Mesodermal cell (in vitro differentiated cells): ENCODE data around the gene KIAA1549.
"Not testable (repeated sequence)": the region's sequence is repeated elsewhere in the genome, so short reads cannot be mapped to it uniquely, and the experiment has no call there.

ENCODE experiments used
- H3K27ac ChIP-seq: 2 replicates; pipeline ENCODE4 v1.7.0; 2013; ENCODE audit warnings: mild to moderate bottlenecking, low read depth, low read length, moderate library complexity; ENCODE audit not compliant: severe bottlenecking
- H3K36me3 ChIP-seq: 2 replicates; pipeline ENCODE4 v1.7.1; 2013; ENCODE audit warnings: mild to moderate bottlenecking, low read length, moderate library complexity; ENCODE audit not compliant: control insufficient read depth, insufficient read depth
- H3K4me1 ChIP-seq: one replicate; pipeline ENCODE4 v1.7.1; 2013; ENCODE audit warnings: mild to moderate bottlenecking, low read length; ENCODE audit not compliant: insufficient read depth, control insufficient read depth, poor library complexity, severe bottlenecking
- H3K4me3 ChIP-seq: 2 replicates; pipeline ENCODE4 v1.7.0; 2013; ENCODE audit warnings: low read length, control low read depth, mild to moderate bottlenecking; ENCODE audit not compliant: insufficient read depth, poor library complexity, severe bottlenecking; ENCODE audit errors: extremely low read depth
- H3K9me3 ChIP-seq: 2 replicates; pipeline ENCODE4 v1.7.1; 2013; ENCODE audit warnings: mild to moderate bottlenecking, low read length, moderate library complexity; ENCODE audit not compliant: control insufficient read depth
- whole genome bisulfite sequencing, 2 experiments: methylation state at CpG; one replicate each; pipeline ENCODE4 v1.1.5; 2013; ENCODE audit warnings: missing lambda C conversion rate in 2 of 2; ENCODE audit not compliant: insufficient coverage in 2 of 2; 5-methylcytosine and 5-hydroxymethylcytosine counted together

KIAA1549 gene

GRCh38 chr7:138943061-138943460, 38.1 kb downstream of the KIAA1549 start:
- 84 to 88% methylated on average over 10 of the region's 11 CpGs for WGBS, 2 experiments
- no peaks in the 10 kb centered on the region for H3K9me3 ChIP-seq
- no peak overlapping the region for H3K4me3 ChIP-seq
- H3K36me3 ChIP-seq, result no peaks in the 10 kb centered on the region
- H3K27ac ChIP-seq, result no peak overlapping the region
- H3K4me1 ChIP-seq, result peaks cover 13% of the 10 kb centered on the region

- Histone ChIP-seq H3K9me3 (no peaks in the 10 kb centered on the region), H3K4me3 (no peak overlapping the region), H3K4me1 (peaks cover 22% of the 10 kb centered on the region), H3K36me3 (peaks cover 2% of the 10 kb centered on the region), H3K27ac (no peak overlapping the region)
- 74 to 94% methylated on average over 2 to 3 of the region's 4 CpGs for WGBS, 2 experiments
These were observed 39.6 kb downstream of the KIAA1549 start for GRCh38 chr7:138941545-138941944.

- H3K9me3 ChIP-seq, H3K4me3 ChIP-seq, H3K27ac ChIP-seq, H3K36me3 ChIP-seq: not testable (repeated sequence)
- H3K4me1 ChIP-seq, result peaks cover 23% of the 10 kb centered on the region
- no CpG with 5 or more reads among the region's 1 CpG for WGBS, 2 experiments
These were observed 40.6 kb downstream of the KIAA1549 start for GRCh38 chr7:138940602-138941001.

GRCh38 chr7:138937484-138937883, 43.7 kb downstream of the KIAA1549 start:
- Histone ChIP-seq H3K4me3 (no peak overlapping the region), H3K36me3 (peaks cover 2% of the 10 kb centered on the region)

GRCh38 chr7:138935465-138936011, 45.7 kb downstream of the KIAA1549 start:
- 67 to 93% methylated on average over 3 of the region's 6 CpGs for WGBS, 2 experiments
- H3K9me3 ChIP-seq, result no peaks in the 10 kb centered on the region
- H3K27ac ChIP-seq, result peak overlapping the region; percentile 97
- peaks cover 7% of the 10 kb centered on the region for H3K36me3 ChIP-seq
- H3K4me1 ChIP-seq, result peaks cover 38% of the 10 kb centered on the region
- no peak overlapping the region for H3K4me3 ChIP-seq

More at GRCh38 chr7:138937484-138937883, 43.7 kb downstream of the KIAA1549 start:
- Histone ChIP-seq H3K4me1 (peaks cover 38% of the 10 kb centered on the region), H3K9me3 (no peaks in the 10 kb centered on the region), H3K27ac (no peak overlapping the region)
- 90 to 99% methylated on average over 7 of the region's 7 CpGs for WGBS, 2 experiments

- Histone ChIP-seq H3K4me1 (peaks cover 38% of the 10 kb centered on the region), H3K36me3 (peaks cover 14% of the 10 kb centered on the region), H3K9me3 (peaks cover 2% of the 10 kb centered on the region), H3K27ac (peak overlapping the region; percentile 97), H3K4me3 (no peak overlapping the region)
- 60 to 66% methylated on average over 3 of the region's 3 CpGs for WGBS, 2 experiments
These were observed 46.3 kb downstream of the KIAA1549 start for GRCh38 chr7:138934861-138935260.

- H3K4me3 ChIP-seq, result no peak overlapping the region
These were observed 46.8 kb downstream of the KIAA1549 start for GRCh38 chr7:138934367-138934766.

GRCh38 chr7:138932870-138933269, 48.3 kb downstream of the KIAA1549 start:
- 90 to 95% methylated on average over 12 of the region's 12 CpGs for WGBS, 2 experiments
- Histone ChIP-seq H3K27ac (no peak overlapping the region), H3K4me3 (no peak overlapping the region), H3K36me3 (peaks cover 13% of the 10 kb centered on the region), H3K9me3 (peaks cover 3% of the 10 kb centered on the region), H3K4me1 (peaks cover 37% of the 10 kb centered on the region)

More at GRCh38 chr7:138934367-138934766, 46.8 kb downstream of the KIAA1549 start:
- peak overlapping the region; percentile 97 for H3K27ac ChIP-seq
- WGBS, 2 experiments, result 69 to 89% methylated on average over 3 of the region's 8 CpGs
- peaks cover 15% of the 10 kb centered on the region for H3K36me3 ChIP-seq
- peaks cover 3% of the 10 kb centered on the region for H3K9me3 ChIP-seq
- peaks cover 38% of the 10 kb centered on the region for H3K4me1 ChIP-seq

- 94 to 98% methylated on average over 5 of the region's 5 CpGs for WGBS, 2 experiments
- peaks cover 12% of the 10 kb centered on the region for H3K36me3 ChIP-seq
These were observed 48.8 kb downstream of the KIAA1549 start for GRCh38 chr7:138932427-138932826.

GRCh38 chr7:138929969-138930368, 51.2 kb downstream of the KIAA1549 start:
- H3K27ac ChIP-seq, result no peak overlapping the region
- 100% methylated on average over 1 of the region's 1 CpG; no CpG with 5 or more reads in 1 of the 2 experiments for WGBS, 2 experiments
- peaks cover 3% of the 10 kb centered on the region for H3K9me3 ChIP-seq
- H3K4me3 ChIP-seq, result no peak overlapping the region
- H3K36me3 ChIP-seq, result peaks cover 12% of the 10 kb centered on the region
- H3K4me1 ChIP-seq, result peaks cover 18% of the 10 kb centered on the region

More at GRCh38 chr7:138932427-138932826, 48.8 kb downstream of the KIAA1549 start:
- peaks cover 3% of the 10 kb centered on the region for H3K9me3 ChIP-seq
- no peak overlapping the region for H3K27ac ChIP-seq
- peaks cover 33% of the 10 kb centered on the region for H3K4me1 ChIP-seq
- H3K4me3 ChIP-seq, result no peak overlapping the region

- H3K4me1 ChIP-seq, result peaks cover 8% of the 10 kb centered on the region
- H3K9me3 ChIP-seq, result peaks cover 3% of the 10 kb centered on the region
- H3K4me3 ChIP-seq, result no peak overlapping the region
- peaks cover 12% of the 10 kb centered on the region for H3K36me3 ChIP-seq
- H3K27ac ChIP-seq, result peak overlapping the region; percentile 4
- 92 to 94% methylated on average over 3 to 6 of the region's 8 CpGs for WGBS, 2 experiments
These were observed 55.0 kb downstream of the KIAA1549 start for GRCh38 chr7:138926241-138926612.
